ENCODE measurements around the gene MARCHF3.

DNA sequence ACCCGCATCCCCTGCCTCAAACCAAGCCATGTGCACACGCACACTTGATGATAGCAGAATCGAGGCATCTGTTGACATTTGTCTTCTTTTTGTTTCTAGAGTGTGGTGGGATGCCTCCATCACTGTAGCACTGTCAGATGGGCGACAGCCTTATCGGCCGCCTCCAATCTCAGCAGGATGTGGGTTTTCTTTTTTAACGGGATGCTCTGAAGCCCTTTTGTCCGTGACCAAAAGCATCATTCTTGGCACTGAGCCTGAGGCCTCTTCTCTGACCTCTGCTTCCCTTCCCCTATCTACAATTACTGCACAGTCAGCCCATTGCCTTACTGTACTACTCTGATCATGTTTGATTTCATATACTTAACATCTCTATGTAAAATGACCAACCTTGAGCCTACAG, 175.1 kb downstream of the MARCHF3 start:
- TF ChIP-seq, protein P1, sequence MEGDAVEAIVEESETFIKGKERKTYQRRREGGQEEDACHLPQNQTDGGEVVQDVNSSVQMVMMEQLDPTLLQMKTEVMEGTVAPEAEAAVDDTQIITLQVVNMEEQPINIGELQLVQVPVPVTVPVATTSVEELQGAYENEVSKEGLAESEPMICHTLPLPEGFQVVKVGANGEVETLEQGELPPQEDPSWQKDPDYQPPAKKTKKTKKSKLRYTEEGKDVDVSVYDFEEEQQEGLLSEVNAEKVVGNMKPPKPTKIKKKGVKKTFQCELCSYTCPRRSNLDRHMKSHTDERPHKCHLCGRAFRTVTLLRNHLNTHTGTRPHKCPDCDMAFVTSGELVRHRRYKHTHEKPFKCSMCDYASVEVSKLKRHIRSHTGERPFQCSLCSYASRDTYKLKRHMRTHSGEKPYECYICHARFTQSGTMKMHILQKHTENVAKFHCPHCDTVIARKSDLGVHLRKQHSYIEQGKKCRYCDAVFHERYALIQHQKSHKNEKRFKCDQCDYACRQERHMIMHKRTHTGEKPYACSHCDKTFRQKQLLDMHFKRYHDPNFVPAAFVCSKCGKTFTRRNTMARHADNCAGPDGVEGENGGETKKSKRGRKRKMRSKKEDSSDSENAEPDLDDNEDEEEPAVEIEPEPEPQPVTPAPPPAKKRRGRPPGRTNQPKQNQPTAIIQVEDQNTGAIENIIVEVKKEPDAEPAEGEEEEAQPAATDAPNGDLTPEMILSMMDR (conservative IDR thresholded peaks at IDR 0.05; ENCODE audit: low read length) = no peak
- no peak for TF ChIP-seq EZH2phosphoT487 (IDR thresholded peaks at IDR 0.05; ENCODE audit: borderline replicate concordance, low read depth, low read length)
